T1000 (cell line): ENCODE data around the gene AUTS2.

Experiments
- DNase-seq: peaks from one replicate; lab custom pipeline; 2025; ENCODE audit warnings: mixed read lengths; lab: John Stamatoyannopoulos, UW

The AUTS2 gene

DNA sequence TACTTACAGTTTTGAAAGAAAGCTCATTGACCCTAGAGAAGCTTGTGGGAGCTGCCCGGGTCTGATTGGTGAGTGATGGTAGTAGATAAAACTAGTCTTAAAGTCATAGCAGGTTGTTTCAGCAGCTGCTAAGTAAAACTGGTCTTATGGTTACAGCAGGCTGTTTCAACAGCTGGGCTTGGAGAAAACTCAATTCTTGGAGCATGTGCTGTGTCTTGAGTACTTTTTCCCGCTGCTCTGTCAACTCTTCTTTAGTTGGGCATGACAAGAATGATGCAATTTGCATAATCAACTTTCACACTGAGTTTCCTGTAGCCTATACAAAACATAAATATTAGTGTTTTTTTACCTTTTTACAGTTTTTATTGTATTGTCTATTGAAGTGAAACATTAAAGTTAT is 707.9 kb downstream of the AUTS2 start:
- no peak for DNase-seq

DNA sequence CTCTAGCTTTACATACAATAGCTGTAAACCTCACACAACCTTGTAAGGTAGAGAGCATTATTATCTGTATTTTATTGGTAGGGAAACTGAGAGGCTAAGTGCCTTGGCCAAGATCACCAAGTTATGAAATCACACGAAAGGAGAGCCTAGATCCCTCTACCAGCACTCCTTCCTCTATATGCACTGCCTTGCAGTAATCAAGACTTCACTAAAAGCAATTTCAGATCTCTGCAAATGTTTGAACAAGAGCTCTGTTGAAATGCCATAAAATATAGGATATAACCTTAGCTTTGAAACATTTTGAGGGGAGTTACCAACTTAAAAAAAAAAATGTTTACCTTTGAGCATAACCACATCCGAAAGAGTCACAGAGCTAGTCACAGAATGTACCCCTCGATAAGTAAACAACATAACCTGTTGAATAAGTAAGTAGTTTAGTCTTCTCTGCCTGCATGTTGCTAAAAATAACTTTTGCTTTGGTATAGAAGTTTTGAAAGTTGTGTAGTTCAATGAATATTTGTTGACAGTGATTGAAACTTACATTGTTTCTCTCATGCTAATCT is 709.4 kb downstream of the AUTS2 start:
- DNase-seq = no peak

DNA sequence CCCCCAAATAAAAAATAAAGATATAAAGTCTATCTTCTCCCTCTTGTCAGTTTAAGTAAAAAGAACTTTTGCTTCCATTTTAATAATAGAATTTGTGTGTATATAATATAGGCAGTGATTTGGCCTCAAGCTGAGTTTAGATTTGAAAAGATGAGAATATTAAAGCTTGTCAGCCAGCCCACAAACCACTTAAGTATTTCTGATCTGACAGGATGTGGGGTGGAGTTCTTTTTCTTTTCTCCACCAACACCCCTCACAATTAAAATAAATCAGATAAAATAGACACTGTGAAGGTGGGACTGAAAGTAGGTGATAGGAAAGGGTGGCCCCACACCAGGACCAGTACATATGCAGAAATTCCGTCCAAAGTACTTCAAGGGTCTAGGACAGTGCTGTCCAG is 714.1 kb downstream of the AUTS2 start:
- no peak for DNase-seq

DNA sequence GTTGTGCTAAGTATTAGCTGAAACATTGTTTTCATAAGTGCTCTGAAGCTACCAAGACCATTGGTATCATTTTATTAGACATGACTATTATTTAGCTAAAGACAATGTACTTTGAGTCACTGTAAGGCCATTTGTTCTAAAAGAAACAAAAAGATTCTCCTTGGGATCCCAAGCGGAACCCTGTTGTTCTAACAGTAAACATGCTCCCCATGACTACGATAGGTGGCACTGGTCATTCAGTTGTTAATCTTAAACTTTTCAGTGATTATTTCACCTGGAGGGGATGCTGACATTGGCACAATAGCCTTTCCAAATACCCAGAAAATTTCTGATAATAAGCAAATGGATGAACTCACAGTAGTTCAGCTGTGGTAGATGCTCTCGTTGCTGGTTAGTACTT is 715.0 kb downstream of the AUTS2 start:
- no peak for DNase-seq

DNA sequence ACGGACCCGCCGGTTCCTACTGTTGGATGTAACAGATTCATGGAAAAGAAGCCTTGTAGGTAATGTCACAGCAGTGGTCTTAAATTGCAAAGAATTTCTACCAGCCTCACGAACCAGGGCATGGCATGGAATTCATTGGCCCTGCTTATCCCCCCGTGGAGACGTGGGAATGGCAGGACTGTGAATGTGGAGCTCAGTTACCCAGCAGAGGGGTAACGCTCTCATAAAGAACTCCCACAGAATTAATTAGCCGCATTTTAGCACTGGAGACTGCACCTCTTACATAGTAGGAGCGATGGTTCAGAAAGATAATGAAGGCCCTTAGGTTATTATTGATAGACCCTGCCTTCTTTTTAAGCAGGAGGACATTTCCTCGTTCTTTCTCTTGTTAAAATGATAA is 715.4 kb downstream of the AUTS2 start:
- DNase-seq = no peak

DNA sequence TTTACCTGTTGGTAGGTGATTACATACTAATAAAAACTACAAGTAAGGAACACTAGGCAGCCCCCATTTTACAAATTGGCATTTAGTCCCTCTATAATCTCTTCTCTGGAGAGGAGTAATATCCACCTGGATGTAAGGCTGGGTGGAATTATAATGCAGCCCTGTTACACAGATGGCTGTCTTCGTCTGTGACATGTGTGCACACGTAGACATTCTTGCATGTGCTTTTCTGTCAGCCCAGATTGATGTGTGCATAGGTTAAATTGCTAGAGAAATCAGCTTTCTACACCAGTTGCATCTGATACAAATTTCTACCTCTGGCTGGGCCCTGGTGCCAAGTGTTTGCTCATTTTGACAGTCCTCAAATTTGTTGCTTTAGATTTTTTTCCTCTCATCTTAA is 715.9 kb downstream of the AUTS2 start:
- DNase-seq = no peak

DNA sequence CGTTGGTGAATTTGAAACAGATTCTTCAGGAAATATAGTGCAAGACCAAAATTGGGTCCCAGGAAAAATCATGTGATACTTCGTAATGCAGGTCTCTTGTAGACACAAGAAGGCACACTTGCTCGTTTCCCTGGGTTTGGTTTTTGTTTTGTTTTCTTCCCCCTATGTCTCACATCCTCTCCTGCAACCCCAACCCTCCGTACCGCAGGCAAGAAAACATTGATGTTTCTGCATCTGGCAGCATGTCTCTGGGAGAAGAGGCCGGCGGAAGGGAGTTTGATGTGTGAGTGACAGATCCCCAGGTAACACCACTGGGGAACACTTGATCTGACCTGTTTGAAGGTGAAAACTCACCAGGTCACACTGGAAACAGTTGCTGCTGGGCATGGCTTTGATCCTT is 718.5 kb downstream of the AUTS2 start:
- DNase-seq = no peak

DNA sequence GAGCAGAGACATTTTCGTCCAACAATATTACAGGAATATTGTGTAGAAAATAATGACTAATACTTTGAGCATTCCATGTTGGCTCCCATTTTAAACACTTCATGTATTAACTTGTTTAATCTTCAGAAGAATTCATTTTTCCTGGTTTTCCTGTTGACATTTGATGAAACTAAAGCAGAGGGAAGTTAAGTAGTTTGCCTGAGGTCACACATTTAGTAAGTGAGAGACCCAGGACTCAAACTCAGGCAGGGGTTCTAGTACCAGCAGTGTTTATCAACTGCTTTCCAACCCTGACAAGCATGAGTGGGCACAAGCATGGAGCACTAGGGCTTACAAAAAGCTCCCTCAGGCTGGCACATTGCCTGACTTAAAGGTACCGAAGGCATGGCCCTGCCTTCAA is 719.1 kb downstream of the AUTS2 start:
- no peak for DNase-seq

DNA sequence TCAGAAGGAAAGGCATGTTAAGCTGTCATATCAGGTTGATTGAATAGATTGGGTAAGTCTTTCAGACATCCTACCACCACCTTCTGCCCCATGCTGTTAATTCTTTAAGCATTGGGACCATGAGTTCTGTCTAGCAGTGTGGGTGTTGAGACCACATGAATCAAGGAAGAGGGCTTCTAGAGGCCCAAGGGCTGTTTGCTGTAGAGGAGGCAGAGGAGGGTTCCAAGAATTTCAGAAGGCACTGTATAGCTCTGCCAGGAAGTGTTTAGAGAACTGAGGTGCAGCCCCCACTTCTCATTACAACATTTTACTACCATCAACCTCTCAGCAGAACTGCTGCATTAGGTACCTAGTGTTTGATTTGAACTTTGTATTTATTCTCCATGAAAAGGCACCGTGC is 720.2 kb downstream of the AUTS2 start:
- no peak for DNase-seq

DNA sequence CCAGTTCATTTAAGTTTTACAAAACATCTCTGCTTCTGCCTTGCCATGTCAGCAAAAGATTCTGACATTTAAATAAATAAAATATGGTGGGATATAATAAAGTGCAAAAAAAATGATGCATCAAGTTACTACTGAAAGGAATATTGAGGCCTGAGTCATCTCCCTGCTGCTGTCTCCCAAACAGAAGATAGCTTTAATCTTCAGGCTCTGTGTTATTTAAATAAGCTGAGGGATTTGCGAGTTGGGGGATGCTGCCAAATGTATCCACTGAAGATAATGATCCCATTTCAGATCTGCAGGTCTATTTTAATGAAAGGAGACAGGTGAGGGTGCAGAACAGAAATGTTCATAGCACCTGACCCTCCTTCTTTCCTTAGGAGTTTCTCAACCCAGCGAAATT is 720.8 kb downstream of the AUTS2 start:
- DNase-seq = no peak

DNA sequence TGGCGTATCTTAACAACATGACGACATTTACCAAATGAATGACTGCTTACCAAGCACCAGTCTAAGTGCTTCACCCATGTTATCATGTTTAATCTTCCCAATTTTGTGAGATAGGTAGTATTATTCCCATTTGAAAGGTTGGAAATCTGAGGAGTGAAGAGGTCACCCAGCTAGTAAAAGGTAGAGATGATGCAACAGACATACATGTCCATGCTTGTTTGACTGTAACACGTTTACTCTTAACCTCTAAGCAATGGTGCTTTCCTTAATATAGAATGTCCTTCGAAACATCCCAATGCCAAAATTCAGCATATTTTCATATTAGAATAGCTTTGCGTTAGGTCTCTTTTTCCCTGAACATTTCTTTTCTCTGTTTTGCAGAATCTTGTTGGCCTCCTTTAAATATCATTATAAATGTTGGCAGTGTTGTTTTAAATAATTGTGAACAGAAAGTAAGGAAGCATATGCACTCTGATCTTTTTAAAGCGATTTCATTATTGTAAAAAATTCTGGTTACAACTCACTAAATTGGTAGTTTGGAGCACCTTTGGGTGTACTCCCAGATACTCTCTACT is 722.8 kb downstream of the AUTS2 start:
- no peak for DNase-seq

DNA sequence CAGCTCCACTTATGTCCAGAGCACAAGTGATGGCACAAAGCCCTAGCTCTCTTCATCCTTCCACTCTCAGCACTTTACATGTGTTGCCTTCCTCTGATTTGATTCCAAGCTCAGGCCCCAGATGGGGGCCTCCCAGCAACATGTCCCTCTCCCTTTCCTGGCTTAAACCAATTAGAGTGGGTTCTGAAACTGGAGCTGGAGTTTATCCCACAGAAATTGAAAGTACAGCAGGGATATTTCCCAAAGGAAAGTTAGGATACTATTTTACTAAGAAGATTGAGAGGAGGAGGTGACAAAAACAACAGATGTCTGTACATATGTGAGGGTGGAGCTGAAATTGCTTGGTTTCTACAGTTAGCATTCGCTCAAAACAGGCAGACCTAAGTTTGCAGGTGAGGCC is 724.6 kb downstream of the AUTS2 start:
- no peak for DNase-seq

DNA sequence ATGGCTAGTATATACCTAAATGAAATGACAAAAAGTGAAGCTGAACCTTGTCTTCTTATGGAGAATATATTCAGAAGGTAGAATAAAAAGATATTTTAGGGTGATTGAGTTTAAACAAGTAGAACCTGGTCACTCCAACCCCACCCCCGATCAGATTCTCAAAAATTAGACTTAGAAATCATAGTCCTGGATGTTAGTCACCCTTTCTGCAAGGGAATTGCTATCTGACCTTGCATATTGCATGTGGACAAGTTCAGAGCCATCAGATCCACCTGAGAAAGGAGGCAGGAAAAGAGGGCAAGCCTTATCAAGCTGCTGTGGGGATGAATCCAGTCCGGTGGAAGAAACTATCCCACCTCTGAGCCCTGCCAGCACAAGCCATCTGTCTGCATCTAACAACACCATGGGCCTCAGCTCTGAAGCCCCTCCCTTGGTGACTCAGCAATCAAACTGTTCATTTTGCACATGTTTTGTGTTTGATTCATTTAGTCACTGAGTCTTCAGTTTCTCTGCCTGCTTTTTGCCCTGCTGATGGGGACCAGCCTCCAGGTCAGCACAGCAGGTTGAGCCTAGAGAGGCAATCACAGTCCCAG is 727.3 kb downstream of the AUTS2 start:
- DNase-seq = no peak

DNA sequence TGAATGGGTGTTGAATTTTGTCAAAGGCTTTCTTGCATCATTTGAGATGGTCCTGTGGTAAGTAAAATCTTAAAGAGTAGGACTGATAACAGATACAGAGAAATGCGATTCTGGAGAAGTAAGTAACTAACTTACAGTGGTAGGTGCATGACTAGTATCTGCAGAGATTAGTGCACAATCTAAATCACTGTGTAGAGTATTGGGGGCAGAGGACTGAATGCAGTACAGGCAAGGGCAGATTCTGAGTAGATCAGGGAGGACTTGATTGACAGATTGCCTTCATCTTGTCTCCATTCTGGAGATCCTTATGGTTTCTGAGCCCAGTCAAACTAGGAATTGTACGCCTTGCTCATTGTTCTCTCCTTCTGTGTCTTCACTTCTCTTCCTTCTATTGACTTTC is 736.0 kb downstream of the AUTS2 start:
- no peak for DNase-seq

DNA sequence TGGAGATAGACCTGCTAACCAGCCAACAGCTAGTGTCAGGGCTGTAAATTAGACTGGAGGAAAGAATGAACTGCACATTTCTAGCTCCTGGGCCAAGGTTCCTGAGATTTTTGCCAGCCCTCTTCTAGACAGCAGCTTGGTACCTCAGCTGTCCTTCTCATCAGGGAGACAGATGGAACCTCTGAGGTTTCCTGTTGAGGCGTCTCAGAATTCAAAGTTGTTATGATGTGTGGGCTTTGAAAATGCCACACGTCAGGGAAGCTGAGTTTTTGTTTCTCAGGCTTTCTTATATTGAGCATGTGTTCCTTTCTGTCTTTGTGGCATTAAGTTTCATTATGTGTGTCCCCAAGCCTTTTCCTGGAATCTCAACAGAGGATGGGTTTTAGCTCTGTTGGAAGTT is 736.6 kb downstream of the AUTS2 start:
- no peak for DNase-seq

DNA sequence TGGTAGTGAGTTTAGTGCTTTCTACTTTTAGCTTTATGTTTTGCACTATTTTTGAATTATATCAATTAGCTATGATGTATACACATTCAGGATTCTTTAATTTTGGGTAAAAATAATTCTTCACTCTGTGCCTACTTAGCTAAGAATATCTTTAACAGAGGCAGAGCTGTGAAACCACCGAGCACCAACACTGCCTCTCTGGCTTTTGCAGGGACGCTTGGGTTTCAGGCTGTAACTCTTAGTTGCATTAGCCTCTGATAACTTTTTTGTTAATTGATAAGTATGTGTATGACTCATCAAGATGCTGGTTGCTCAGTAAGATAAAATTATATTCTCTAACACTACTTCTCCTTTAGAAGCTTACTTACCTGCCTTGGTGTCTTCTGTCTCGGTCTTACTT is 738.3 kb downstream of the AUTS2 start:
- no peak for DNase-seq

DNA sequence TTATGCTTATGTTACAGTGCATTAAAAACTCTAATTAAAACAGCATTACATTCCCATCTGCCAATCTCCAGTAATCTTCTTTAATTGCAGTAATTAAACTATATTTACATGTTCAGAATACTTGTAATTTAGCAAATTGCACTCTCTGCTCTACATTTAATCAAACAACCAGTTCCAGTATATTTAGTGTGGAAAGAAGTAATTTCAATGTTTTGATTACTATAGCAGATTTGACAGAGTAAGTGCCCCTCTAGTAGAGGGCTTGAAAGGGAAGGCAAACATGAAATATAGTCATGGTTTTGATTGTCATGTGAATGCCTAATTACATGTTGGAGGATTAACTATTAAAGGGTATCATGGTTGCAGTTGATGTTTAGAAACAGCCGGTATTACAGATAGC is 739.7 kb downstream of the AUTS2 start:
- DNase-seq = no peak

DNA sequence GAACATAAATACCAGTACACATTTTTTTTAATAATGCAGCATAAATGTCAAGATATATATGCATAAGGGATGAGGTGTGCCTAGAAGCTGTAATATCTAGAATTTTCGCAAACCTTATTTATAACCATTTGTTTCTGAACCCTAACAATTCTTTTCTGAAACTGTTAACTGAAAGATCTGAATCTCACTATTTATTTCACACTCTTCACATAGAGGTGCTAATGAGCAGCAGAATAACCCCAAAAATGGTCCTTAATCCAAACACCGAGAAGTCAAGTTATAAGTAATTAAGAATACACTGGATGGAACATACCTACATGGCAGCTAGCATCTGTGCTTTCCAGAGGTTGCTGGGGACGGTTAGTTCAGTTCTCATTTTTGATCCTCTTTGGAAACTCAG is 742.0 kb downstream of the AUTS2 start:
- no peak for DNase-seq

DNA sequence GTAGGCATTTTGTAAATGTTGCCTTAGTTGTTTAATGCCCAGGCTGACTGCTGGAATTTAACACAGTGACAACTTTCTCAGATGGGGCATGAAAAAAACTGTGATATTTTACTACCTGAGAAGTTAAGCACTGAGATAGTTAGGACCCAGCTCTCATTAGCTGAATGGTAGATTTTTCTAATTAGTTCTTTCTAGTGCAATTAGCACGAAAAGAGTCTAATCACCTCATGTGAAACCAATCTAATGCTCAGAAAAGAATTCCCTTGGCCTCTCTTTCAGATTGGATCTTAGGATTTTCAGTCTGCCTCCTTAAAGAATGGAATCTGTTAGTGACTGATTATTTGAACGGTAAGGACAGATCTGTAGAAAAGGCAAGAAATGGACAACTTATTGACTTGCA is 743.2 kb downstream of the AUTS2 start:
- no peak for DNase-seq

DNA sequence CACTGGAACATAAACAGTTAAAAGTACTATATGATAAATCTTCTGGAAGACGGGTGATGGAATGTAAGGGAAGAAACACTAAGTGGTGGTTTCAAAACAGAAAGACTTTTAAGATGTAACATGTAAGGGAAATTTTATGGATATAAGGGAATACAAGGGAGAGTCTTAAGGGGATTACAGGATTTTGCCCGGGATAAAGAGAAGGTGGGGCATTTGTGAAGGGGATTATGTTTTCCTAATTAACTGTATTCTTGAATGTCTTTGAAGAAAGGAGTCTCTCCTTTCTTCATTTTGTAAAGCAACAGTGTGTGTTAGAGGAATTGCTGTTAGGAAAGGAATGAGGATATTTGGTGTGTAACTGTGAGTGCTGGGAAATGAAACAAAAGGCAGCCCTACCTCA is 745.2 kb downstream of the AUTS2 start:
- no peak for DNase-seq

DNA sequence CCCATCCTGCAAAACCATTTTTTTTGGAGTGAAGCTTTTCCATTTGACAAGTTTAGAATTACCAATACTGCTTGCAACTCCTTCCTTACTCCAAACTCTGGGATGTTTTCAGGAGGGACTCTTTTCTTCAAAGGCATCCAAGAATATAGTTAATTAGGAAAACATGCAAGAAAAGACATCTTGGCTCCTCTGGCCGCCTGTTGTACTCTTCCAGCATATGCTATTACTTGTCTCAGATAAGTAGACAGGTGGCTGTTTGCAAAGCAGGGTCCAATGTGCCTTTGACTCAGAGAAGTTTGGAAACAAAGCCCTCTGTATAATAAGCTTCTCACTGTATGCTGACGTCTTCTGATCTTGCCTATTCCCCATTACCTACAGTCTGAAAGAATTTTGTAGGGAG is 746.5 kb downstream of the AUTS2 start:
- no peak for DNase-seq

DNA sequence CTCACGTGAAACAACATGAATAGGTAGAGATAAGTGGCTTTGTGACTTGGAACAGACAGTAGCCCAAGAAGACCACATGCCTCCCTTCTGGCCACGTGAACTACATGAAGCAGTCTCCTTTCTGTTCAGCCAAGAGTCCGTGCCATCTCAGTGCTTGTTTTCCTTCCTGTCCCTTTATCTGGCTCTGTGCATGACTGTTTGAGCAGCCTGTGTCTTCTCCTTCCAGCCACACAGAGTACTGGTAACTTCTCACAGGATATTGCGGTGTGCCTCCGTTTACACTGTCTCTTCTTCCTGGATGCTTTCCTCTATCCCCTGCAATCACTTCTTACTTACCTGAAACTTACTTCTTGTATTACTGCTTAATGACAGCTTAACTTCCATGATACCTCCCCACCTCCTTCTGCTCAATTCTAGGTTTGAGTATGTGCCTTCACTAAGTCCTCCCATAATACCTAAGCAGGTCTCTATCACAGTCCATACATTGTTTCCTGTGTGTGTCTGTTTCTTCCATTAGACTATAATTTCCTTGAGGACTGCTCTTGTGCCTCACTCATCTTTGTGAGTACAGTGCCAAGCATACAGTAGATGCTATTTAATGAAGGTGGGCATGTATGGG is 748.7 kb downstream of the AUTS2 start:
- DNase-seq = no peak

DNA sequence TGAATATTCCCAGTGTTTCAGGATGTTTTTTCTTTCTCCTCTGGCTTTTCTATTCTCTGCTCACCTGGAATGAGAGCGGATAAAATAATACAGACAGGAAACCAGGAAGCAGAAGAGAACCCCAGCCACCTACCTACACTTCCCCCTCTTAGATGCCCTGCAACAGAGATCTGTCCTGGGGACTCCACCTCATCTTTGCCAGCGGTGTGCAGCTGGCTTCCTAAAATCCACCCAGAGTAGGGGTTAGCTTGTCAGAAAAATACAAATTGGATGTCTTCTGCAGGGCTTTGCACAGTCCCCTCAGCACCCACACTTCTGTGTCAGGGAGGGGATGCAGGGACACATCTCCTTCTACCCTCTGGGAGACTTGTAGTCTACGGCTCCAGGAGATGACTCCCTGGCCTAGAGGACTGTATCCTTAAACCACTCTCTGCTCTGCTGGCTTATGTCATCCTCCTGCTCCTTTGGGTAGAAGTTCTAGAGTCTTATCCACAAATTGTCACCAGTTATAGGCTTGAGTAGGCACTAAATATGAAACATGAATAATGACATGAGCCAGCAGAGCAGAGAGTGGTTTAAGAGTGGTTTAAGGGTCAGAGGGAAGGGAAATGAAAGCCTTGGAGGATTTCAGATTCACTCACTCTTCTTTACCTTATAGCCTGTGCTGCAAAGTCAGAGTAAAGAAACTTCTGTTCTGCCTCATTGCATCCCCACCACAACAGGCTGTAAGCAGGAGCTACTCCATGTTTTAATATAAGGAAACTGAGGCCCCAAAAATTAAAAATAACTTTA is 749.4 kb downstream of the AUTS2 start:
- DNase-seq = no peak
